H1 (cell line): ENCODE measurements around the gene TPO.

Experiments used
- EP300 ChIP-seq, 2 experiments: IDR thresholded peaks; 1 replicate in 1 of 2; 2 replicates in 1 of 2; pipeline ENCODE4 v1.6.1; 2011 to 2012; ENCODE audit warnings: low read depth in 2 of 2, low read length in 2 of 2, mild to moderate bottlenecking in 2 of 2, borderline replicate concordance in 1 of 2, inconsistent platforms in 1 of 2, moderate library complexity in 1 of 2
- JUND ChIP-seq: IDR thresholded peaks from 2 replicates; pipeline ENCODE4 v1.6.1; 2011; ENCODE audit warnings: mild to moderate bottlenecking, improper control_type of control experiment, low read length
- PHF8 ChIP-seq: fragments of 200-600 bp; sonication (generic); conservative IDR thresholded peaks from 2 replicates; pipeline ENCODE4 v1.7.1; 2012; ENCODE audit warnings: low read depth, mild to moderate bottlenecking, inconsistent platforms, low read length, moderate library complexity
- POLR2AphosphoS5 ChIP-seq: IDR thresholded peaks from 2 replicates; pipeline ENCODE4 v1.6.1; 2011; ENCODE audit warnings: low read depth, low read length
- RAD21 ChIP-seq, 2 experiments: IDR thresholded peaks in 1 of 2; conservative IDR thresholded peaks in 1 of 2; 2 replicates each; pipeline ENCODE4 v1.6.1; 2011; ENCODE audit warnings: low read depth in 2 of 2, low read length in 2 of 2, improper control_type of control experiment in 1 of 2, inconsistent platforms in 1 of 2, mild to moderate bottlenecking in 1 of 2, moderate library complexity in 1 of 2
- SIX5 ChIP-seq: IDR thresholded peaks from 2 replicates; pipeline ENCODE4 v1.6.1; 2011; ENCODE audit warnings: mild to moderate bottlenecking, low read depth, low read length
- TAF1 ChIP-seq: IDR thresholded peaks from 2 replicates; pipeline ENCODE4 v1.6.1; 2011; ENCODE audit warnings: mild to moderate bottlenecking, low read depth, low read length
- YY1 ChIP-seq: IDR thresholded peaks from 2 replicates; pipeline ENCODE4 v1.6.1; 2011; ENCODE audit warnings: low read depth, mild to moderate bottlenecking, low read length
- TF ChIP-seq, protein P1 (sequence below), 3 experiments: IDR thresholded peaks; 1 replicate in 2 of 3; 2 replicates in 1 of 3; pipeline versions ENCODE4 v1.5.1 to v1.6.1; 2011; ENCODE audit warnings: low read length in 3 of 3, mild to moderate bottlenecking in 3 of 3, inconsistent platforms in 2 of 3, low read depth in 1 of 3, moderate library complexity in 1 of 3; ENCODE audit not compliant: insufficient read depth in 1 of 3; ENCODE audit errors: control extremely low read depth in 1 of 3
- TF ChIP-seq, protein P2 (sequence below): IDR thresholded peaks from 2 replicates; pipeline ENCODE4 v1.6.1; 2012; ENCODE audit warnings: inconsistent platforms

DNA sequence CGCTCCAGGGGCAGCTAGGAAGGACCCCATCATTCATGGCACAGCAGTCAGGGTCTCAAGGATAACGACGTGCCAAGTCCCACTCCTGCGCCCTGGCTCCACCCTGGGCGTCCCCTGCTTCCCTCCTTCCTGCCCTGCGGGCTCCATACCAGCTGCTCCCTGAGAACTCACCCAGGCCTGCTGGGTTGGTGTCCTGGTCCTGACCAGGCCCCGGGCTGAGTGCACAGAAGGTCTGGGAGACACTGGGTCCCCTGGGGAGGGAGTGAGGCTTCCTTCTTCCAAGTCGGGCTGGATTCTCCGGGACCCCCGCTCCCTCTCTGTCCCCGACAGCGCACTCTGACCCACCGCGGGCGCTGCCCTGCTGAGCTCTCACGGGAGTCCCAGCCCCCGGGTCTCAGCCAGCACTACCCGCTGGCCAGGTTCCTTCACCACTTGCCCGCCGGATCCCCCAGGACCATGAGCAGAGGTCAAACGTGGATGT lies 170.8 kb downstream of the TPO start:
- TF ChIP-seq PHF8 (no peak), JUND (no peak), SIX5 (no peak), TAF1 (no peak), EP300 (IDR thresholded peaks at IDR 0.05; ENCODE audit: borderline replicate concordance in 1 of 2, low read depth in 2 of 2, low read length in 2 of 2) (no peak), YY1 (no peak), POLR2AphosphoS5 (no peak), RAD21 (IDR thresholded peaks at IDR 0.05 in 1 of 2, conservative IDR thresholded peaks at IDR 0.05 in 1 of 2; ENCODE audit: low read depth in 2 of 2, low read length in 2 of 2) (no peak)
- TF ChIP-seq, protein P1, sequence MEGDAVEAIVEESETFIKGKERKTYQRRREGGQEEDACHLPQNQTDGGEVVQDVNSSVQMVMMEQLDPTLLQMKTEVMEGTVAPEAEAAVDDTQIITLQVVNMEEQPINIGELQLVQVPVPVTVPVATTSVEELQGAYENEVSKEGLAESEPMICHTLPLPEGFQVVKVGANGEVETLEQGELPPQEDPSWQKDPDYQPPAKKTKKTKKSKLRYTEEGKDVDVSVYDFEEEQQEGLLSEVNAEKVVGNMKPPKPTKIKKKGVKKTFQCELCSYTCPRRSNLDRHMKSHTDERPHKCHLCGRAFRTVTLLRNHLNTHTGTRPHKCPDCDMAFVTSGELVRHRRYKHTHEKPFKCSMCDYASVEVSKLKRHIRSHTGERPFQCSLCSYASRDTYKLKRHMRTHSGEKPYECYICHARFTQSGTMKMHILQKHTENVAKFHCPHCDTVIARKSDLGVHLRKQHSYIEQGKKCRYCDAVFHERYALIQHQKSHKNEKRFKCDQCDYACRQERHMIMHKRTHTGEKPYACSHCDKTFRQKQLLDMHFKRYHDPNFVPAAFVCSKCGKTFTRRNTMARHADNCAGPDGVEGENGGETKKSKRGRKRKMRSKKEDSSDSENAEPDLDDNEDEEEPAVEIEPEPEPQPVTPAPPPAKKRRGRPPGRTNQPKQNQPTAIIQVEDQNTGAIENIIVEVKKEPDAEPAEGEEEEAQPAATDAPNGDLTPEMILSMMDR (IDR thresholded peaks at IDR 0.05; ENCODE audit: control extremely low read depth in 1 of 3, insufficient read depth in 1 of 3, low read depth in 1 of 3, low read length in 3 of 3) = no peak
- TF ChIP-seq, protein P2, sequence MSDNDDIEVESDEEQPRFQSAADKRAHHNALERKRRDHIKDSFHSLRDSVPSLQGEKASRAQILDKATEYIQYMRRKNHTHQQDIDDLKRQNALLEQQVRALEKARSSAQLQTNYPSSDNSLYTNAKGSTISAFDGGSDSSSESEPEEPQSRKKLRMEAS = no peak
